Panc1 (cell line): ENCODE results near the gene TBC1D25. TPM values are rescaled to one million over a fixed set of nuclear protein-coding genes. Genes with fewer than 3 reads are reported as not detected.

Experiments
- ATAC-seq: fragments of 200-7000 bp; cut with Tn5 transposase; 2 replicates; pipeline ENCODE4 v1.9.1; 2020; ENCODE audit warnings: mild to moderate bottlenecking, moderate library complexity
- BruUV-seq: library from RNA; stranded (reverse); fragments of 400-500 nt; replicated peaks from 2 replicates; lab custom pipeline; 2021; lab: Mats Ljungman, UMichigan
- CTCF ChIA-PET: fragments of 300-600 bp; sonication (Branson Sonifier 250); formaldehyde crosslinking; loops from one replicate; lab custom pipeline; 2022; ENCODE audit warnings: antibody characterized with exemption; lab: Charles Lee
- POLR2A ChIA-PET: fragments of 300-600 bp; sonication (Branson Sonifier 250); formaldehyde crosslinking; loops from one replicate; lab custom pipeline; 2022; ENCODE audit warnings: antibody characterized with exemption; lab: Charles Lee
- DNase-seq: peaks from one replicate; pipeline ENCODE4 v3.0.0-alpha.2; 2010; ENCODE audit warnings: low read depth, low spot score
- H3K27ac ChIP-seq: 2 replicates; pipeline ENCODE4 v1.5.1; 2011; ENCODE audit warnings: mild to moderate bottlenecking, low read length, inconsistent platforms
- H3K27me3 ChIP-seq: fragments of 200-500 bp; sonication (Bioruptor generic); 2 replicates; pipeline ENCODE4 v1.6.0; 2014; ENCODE audit warnings: low read length, inconsistent platforms; ENCODE audit not compliant: control insufficient read depth, insufficient read depth
- H3K36me3 ChIP-seq: fragments of 200-500 bp; sonication (Bioruptor generic); 2 replicates; pipeline ENCODE4 v1.5.1; 2014; ENCODE audit warnings: inconsistent platforms, mild to moderate bottlenecking, low read length, moderate library complexity; ENCODE audit not compliant: control insufficient read depth, insufficient read depth
- H3K4me1 ChIP-seq: 2 replicates; pipeline ENCODE4 v1.5.1; 2011; ENCODE audit warnings: inconsistent platforms, mild to moderate bottlenecking, low read length, moderate library complexity; ENCODE audit not compliant: control insufficient read depth, insufficient read depth
- H3K4me3 ChIP-seq, 2 experiments: 2 replicates each; pipeline ENCODE4 v1.5.1; 2011 to 2012; ENCODE audit warnings: low read depth in 2 of 2, low read length in 2 of 2, mild to moderate bottlenecking in 2 of 2, inconsistent platforms in 1 of 2, moderate library complexity in 1 of 2
- H3K9me3 ChIP-seq: fragments of 200-500 bp; sonication (Bioruptor generic); 2 replicates; pipeline ENCODE4 v1.5.1; 2014; ENCODE audit warnings: low read depth, mild to moderate bottlenecking, inconsistent platforms, low read length, moderate library complexity; ENCODE audit not compliant: control insufficient read depth, insufficient read depth
- POLR2AphosphoS5 ChIP-seq: IDR thresholded peaks from 2 replicates; pipeline ENCODE4 v1.6.1; 2012; ENCODE audit warnings: mild to moderate bottlenecking, low read depth, low read length, moderate library complexity
- SIN3A ChIP-seq: IDR thresholded peaks from 2 replicates; pipeline ENCODE4 v1.6.1; 2012; ENCODE audit warnings: low read depth, mild to moderate bottlenecking, low read length, moderate library complexity, borderline replicate concordance; ENCODE audit not compliant: insufficient read depth
- TCF7L2 ChIP-seq: IDR thresholded peaks from 2 replicates; pipeline ENCODE4 v1.6.1; 2011; ENCODE audit warnings: mild to moderate bottlenecking, low read depth, low read length, inconsistent platforms
- in situ Hi-C: cut with HindIII; loops from 2 replicates; pipeline ENCODE4 v1.10.0; 2016; ENCODE audit warnings: low sequenced_read_pairs, low pct_unique_long_range_greater_than_20kb
- intact Hi-C: fragments of 100-400 bp; cut with micrococcal nuclease; formaldehyde crosslinking; loops from one replicate; pipeline ENCODE4 v1.10.0; 2022; ENCODE audit not compliant: unreplicated experiment
- total RNA-seq: library from RNA; stranded (reverse); gene quantifications from one replicate; pipeline ENCODE4 v1.2.1, GENCODE V29; 2021; ENCODE audit not compliant: unreplicated experiment
- TF ChIP-seq, protein P1 (sequence below): fragments of 450-650 bp; IDR thresholded peaks from 2 replicates; pipeline ENCODE4 v1.5.1; 2017; ENCODE audit warnings: mild to moderate bottlenecking
- TF ChIP-seq, protein P2 (sequence below), 2 experiments: IDR thresholded peaks; 2 replicates each; pipeline ENCODE4 v1.6.1; 2011 to 2012; ENCODE audit warnings: low read depth in 2 of 2, control low read depth in 1 of 2, low read length in 1 of 2, mild to moderate bottlenecking in 1 of 2, moderate library complexity in 1 of 2; ENCODE audit not compliant: insufficient read depth in 1 of 2

The TBC1D25 gene
- total RNA-seq, 1 experiment from 2014 or later, result 29.4 TPM

DNA sequence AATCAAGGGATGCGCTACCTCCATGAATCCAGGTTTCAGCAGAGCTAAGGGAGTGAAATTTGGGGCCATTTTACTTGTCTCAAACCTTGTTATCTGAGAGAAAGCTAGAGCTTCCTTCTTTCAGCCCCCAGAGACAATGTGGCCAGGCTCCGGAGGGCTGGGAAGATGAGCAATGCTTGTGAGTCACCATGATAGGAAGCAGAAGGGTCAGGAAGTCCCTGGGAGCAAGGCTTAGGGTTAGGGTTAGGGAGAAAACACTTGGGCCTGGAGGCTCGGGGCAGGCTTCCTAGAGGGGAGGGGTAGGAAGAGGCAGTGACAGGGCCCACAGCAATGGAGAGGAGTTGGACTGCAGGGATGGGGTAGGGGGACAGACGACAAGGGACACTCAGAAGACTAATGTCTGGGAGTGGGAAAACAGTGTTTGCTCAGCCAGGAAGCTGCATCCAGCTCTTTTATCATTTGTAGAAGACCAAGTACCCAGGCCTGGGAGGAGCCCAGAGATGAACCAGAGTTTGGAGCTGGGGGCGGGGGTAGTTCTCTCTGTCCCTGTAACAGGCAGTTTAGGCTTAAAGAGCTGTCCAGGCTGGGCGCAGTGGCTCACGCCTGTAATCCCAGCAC, 47.1 kb upstream of the TBC1D25 start:
- DNase-seq, result no peak
- intact Hi-C loops, result no loop called here
- no TSS peak for BruUV-seq

DNA sequence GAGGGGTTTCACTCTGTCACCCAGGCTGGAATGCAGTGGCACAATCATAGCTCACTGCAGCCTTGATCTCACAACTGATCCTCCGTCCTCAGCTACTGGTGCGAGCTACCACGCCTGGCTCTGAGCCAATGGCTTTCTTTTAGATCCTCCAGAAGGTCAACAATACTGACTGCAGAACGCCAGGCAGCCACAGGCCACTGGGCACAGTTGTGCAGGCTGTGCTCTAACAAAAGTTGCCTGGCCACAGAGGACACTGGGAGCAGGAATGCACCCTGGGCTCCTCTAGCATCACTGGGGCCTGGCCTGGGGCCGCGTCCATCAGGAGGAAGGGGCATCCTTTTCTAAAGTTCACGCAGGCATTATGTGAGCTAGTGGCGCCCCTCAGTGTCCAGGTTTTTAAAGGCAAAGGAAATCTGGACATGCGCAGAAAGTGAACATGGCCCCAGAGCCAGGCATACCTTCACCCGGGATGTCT, 45.6 kb upstream of the TBC1D25 start:
- DNase-seq (no peak), ATAC-seq (peak; percentile 58)
- intact Hi-C loops, result no loop called here
- no TSS peak for BruUV-seq
- Histone ChIP-seq H3K9me3 (no peaks in the 10 kb centered on the region), H3K27ac (no peak overlapping the region), H3K4me1 (no peaks in the 10 kb centered on the region), H3K27me3 (no peaks in the 10 kb centered on the region), H3K36me3 (no peaks in the 10 kb centered on the region), H3K4me3 (no peak overlapping the region)
- no peak for TF ChIP-seq POLR2AphosphoS5
- no peak for TF ChIP-seq SIN3A
- CTCF ChIA-PET, result no interaction called here
- POLR2A ChIA-PET, result no interaction called here
- in situ Hi-C loops, result no loop called here

More for the DNA sequence above, 47.1 kb upstream of the TBC1D25 start:
- no peak for ATAC-seq
- H3K4me1 ChIP-seq, result no peaks in the 10 kb centered on the region
- no peaks in the 10 kb centered on the region for H3K36me3 ChIP-seq
- ChIA-PET POLR2A (no interaction called here), CTCF (no interaction called here)
- TF ChIP-seq TCF7L2, result no peak
- TF ChIP-seq SIN3A, result no peak
- TF ChIP-seq, protein P1, sequence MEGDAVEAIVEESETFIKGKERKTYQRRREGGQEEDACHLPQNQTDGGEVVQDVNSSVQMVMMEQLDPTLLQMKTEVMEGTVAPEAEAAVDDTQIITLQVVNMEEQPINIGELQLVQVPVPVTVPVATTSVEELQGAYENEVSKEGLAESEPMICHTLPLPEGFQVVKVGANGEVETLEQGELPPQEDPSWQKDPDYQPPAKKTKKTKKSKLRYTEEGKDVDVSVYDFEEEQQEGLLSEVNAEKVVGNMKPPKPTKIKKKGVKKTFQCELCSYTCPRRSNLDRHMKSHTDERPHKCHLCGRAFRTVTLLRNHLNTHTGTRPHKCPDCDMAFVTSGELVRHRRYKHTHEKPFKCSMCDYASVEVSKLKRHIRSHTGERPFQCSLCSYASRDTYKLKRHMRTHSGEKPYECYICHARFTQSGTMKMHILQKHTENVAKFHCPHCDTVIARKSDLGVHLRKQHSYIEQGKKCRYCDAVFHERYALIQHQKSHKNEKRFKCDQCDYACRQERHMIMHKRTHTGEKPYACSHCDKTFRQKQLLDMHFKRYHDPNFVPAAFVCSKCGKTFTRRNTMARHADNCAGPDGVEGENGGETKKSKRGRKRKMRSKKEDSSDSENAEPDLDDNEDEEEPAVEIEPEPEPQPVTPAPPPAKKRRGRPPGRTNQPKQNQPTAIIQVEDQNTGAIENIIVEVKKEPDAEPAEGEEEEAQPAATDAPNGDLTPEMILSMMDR, result no peak
- no peak for TF ChIP-seq POLR2AphosphoS5
- TF ChIP-seq, protein P2, sequence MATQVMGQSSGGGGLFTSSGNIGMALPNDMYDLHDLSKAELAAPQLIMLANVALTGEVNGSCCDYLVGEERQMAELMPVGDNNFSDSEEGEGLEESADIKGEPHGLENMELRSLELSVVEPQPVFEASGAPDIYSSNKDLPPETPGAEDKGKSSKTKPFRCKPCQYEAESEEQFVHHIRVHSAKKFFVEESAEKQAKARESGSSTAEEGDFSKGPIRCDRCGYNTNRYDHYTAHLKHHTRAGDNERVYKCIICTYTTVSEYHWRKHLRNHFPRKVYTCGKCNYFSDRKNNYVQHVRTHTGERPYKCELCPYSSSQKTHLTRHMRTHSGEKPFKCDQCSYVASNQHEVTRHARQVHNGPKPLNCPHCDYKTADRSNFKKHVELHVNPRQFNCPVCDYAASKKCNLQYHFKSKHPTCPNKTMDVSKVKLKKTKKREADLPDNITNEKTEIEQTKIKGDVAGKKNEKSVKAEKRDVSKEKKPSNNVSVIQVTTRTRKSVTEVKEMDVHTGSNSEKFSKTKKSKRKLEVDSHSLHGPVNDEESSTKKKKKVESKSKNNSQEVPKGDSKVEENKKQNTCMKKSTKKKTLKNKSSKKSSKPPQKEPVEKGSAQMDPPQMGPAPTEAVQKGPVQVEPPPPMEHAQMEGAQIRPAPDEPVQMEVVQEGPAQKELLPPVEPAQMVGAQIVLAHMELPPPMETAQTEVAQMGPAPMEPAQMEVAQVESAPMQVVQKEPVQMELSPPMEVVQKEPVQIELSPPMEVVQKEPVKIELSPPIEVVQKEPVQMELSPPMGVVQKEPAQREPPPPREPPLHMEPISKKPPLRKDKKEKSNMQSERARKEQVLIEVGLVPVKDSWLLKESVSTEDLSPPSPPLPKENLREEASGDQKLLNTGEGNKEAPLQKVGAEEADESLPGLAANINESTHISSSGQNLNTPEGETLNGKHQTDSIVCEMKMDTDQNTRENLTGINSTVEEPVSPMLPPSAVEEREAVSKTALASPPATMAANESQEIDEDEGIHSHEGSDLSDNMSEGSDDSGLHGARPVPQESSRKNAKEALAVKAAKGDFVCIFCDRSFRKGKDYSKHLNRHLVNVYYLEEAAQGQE (IDR thresholded peaks at IDR 0.05; ENCODE audit: insufficient read depth in 1 of 2, low read depth in 2 of 2, low read length in 1 of 2), result no peak
- H3K27ac ChIP-seq, result no peak overlapping the region
- H3K27me3 ChIP-seq, result no peaks in the 10 kb centered on the region
- no peak overlapping the region for H3K4me3 ChIP-seq
- in situ Hi-C loops, result no loop called here
- H3K9me3 ChIP-seq, result no peaks in the 10 kb centered on the region

DNA sequence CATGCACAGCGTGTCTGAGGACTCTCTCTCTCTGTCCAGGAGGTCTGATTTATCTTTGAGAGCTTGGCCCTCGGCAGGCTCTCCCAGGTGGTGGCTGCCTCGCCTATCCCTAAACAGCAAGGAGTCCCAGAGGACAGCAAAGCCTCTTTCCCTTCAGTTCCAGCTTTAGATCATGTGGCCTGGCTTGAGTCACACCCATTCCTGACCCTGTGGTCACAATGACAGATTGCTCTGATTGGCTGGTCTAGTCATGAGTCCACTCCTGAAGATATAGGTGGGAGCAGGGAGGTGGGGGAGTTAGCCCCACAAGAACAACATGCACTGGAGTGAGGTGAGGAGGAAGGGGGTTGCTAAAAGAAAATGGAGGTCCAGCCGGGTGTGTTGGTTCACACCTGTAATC, 42.9 kb upstream of the TBC1D25 start:
- in situ Hi-C loops (no loop called here), intact Hi-C loops (no loop called here)
- Histone ChIP-seq H3K36me3 (no peaks in the 10 kb centered on the region), H3K27ac (no peak overlapping the region), H3K27me3 (no peaks in the 10 kb centered on the region), H3K4me3 (no peak overlapping the region), H3K4me1 (no peaks in the 10 kb centered on the region), H3K9me3 (no peaks in the 10 kb centered on the region)
- TF ChIP-seq, protein P2 (IDR thresholded peaks at IDR 0.05; ENCODE audit: insufficient read depth in 1 of 2, low read depth in 2 of 2, low read length in 1 of 2), result no peak
- TF ChIP-seq, protein P1, result no peak
- TF ChIP-seq POLR2AphosphoS5, result no peak
- TF ChIP-seq SIN3A, result no peak
- TF ChIP-seq TCF7L2, result no peak
- ChIA-PET POLR2A (no interaction called here), CTCF (no interaction called here)
- no TSS peak for BruUV-seq
- DNase-seq (no peak), ATAC-seq (no peak)
